H9 (cell line): Measurements from ENCODE around the gene SMC5. TPM values are rescaled to one million over a fixed set of nuclear protein-coding genes. Genes with fewer than 3 reads are reported as not detected.

Source experiments
- DNase-seq: peaks from one replicate; pipeline ENCODE4 v3.0.0-alpha.2; 2017
- H2AFZ ChIP-seq: one replicate; pipeline ENCODE4 v1.6.1; 2013; ENCODE audit warnings: mild to moderate bottlenecking, low read length, control low read depth, moderate library complexity
- H2AK5ac ChIP-seq: 2 replicates; pipeline ENCODE4 v1.6.1; 2013; ENCODE audit warnings: low read length, control low read depth, mixed read lengths; ENCODE audit not compliant: insufficient read length
- H2BK120ac ChIP-seq: one replicate; pipeline ENCODE4 v1.6.1; 2013; ENCODE audit warnings: low read depth, mild to moderate bottlenecking, low read length, control low read depth, inconsistent platforms; ENCODE audit not compliant: poor library complexity, severe bottlenecking
- H2BK12ac ChIP-seq: 2 replicates; pipeline ENCODE4 v1.6.1; 2013; ENCODE audit warnings: low read length, control low read depth, mixed read lengths, low read depth; ENCODE audit not compliant: insufficient read length
- H2BK15ac ChIP-seq: 2 replicates; pipeline ENCODE4 v1.6.1; 2013; ENCODE audit warnings: low read depth, low read length, control low read depth
- H2BK20ac ChIP-seq: one replicate; pipeline ENCODE4 v1.6.1; 2013; ENCODE audit warnings: low read depth, mild to moderate bottlenecking, low read length, control low read depth, inconsistent platforms; ENCODE audit not compliant: poor library complexity, severe bottlenecking
- H2BK5ac ChIP-seq: 2 replicates; pipeline ENCODE4 v1.6.1; 2013; ENCODE audit warnings: low read length, control low read depth, mixed read lengths; ENCODE audit not compliant: insufficient read length
- H3K14ac ChIP-seq: 2 replicates; pipeline ENCODE4 v1.6.1; 2013; ENCODE audit warnings: low read length, control low read depth; ENCODE audit not compliant: insufficient read depth
- H3K18ac ChIP-seq: 2 replicates; pipeline ENCODE4 v1.6.1; 2013; ENCODE audit warnings: low read depth, mild to moderate bottlenecking, mixed read lengths, low read length, control low read depth; ENCODE audit not compliant: insufficient read length
- H3K23ac ChIP-seq: 2 replicates; pipeline ENCODE4 v1.6.1; 2013; ENCODE audit warnings: low read length, control low read depth, mixed read lengths, low read depth; ENCODE audit not compliant: insufficient read length
- H3K23me2 ChIP-seq: 2 replicates; pipeline ENCODE4 v1.6.1; 2013; ENCODE audit warnings: low read depth, mild to moderate bottlenecking, mixed read lengths, low read length, control low read depth; ENCODE audit not compliant: insufficient read length, poor library complexity, severe bottlenecking
- H3K27ac ChIP-seq: 2 replicates; pipeline ENCODE4 v1.5.1; 2013; ENCODE audit warnings: low read length, control low read depth, mixed read lengths, low read depth; ENCODE audit not compliant: insufficient read length
- H3K27me3 ChIP-seq: 2 replicates; pipeline ENCODE4 v1.6.1; 2013; ENCODE audit warnings: low read length, control low read depth, inconsistent platforms; ENCODE audit not compliant: insufficient read depth
- H3K4ac ChIP-seq: 2 replicates; pipeline ENCODE4 v1.6.1; 2013; ENCODE audit warnings: low read depth, mild to moderate bottlenecking, control low read depth, inconsistent platforms, low read length, moderate library complexity
- H3K4me1 ChIP-seq: 2 replicates; pipeline ENCODE4 v1.6.1; 2013; ENCODE audit warnings: low read length, control low read depth, inconsistent platforms; ENCODE audit not compliant: insufficient read depth
- H3K4me2 ChIP-seq: 2 replicates; pipeline ENCODE4 v1.6.1; 2013; ENCODE audit warnings: low read length, control low read depth, mixed read lengths; ENCODE audit not compliant: insufficient read length, insufficient read depth
- H3K56ac ChIP-seq: 2 replicates; pipeline ENCODE4 v1.6.1; 2013; ENCODE audit warnings: low read depth, mild to moderate bottlenecking, mixed read lengths, low read length, control low read depth; ENCODE audit not compliant: insufficient read length
- H3K79me1 ChIP-seq: 2 replicates; pipeline ENCODE4 v1.6.1; 2013; ENCODE audit warnings: low read depth, mild to moderate bottlenecking, moderate library complexity, low read length, control low read depth, inconsistent platforms; ENCODE audit not compliant: insufficient read depth, poor library complexity, severe bottlenecking
- H3K79me2 ChIP-seq: 2 replicates; pipeline ENCODE4 v1.6.1; 2013; ENCODE audit warnings: low read length, control low read depth, inconsistent platforms; ENCODE audit not compliant: insufficient read depth
- H3K9ac ChIP-seq: 2 replicates; pipeline ENCODE4 v1.6.1; 2013; ENCODE audit warnings: low read length, control low read depth, mixed read lengths; ENCODE audit not compliant: insufficient read length; ENCODE audit errors: extremely low read depth
- H3K9me3 ChIP-seq: one replicate; pipeline ENCODE4 v1.6.1; 2013; ENCODE audit warnings: low read depth, low read length, inconsistent platforms; ENCODE audit not compliant: control insufficient read depth
- H3T11ph ChIP-seq: one replicate; pipeline ENCODE4 v1.6.1; 2013; ENCODE audit warnings: mild to moderate bottlenecking, low read length, control low read depth, inconsistent platforms
- H4K20me1 ChIP-seq: one replicate; pipeline ENCODE4 v1.6.1; 2013; ENCODE audit not compliant: control insufficient read depth, insufficient read length, insufficient read depth
- H4K5ac ChIP-seq: 2 replicates; pipeline ENCODE4 v1.6.1; 2013; ENCODE audit warnings: low read depth, mild to moderate bottlenecking, mixed read lengths, low read length, control low read depth; ENCODE audit not compliant: insufficient read length
- H4K8ac ChIP-seq: replicated peaks from 2 replicates; pipeline ENCODE4 v1.6.1; 2013; ENCODE audit warnings: low read length, control low read depth, mixed read lengths, low read depth; ENCODE audit not compliant: insufficient read length
- H4K91ac ChIP-seq: 2 replicates; pipeline ENCODE4 v1.6.1; 2013; ENCODE audit warnings: low read depth, mild to moderate bottlenecking, moderate library complexity, mixed read lengths, low read length, control low read depth; ENCODE audit not compliant: insufficient read length
- H3K27ac Mint-ChIP-seq, 3 experiments: 2 replicates in 2 of 3; 3 replicates in 1 of 3; pipeline ENCODE4 v1.8.0; 2020 to 2021; ENCODE audit warnings: mixed read lengths in 3 of 3, mild to moderate bottlenecking in 1 of 3, moderate library complexity in 1 of 3
- H3K27me3 Mint-ChIP-seq: 2 replicates; pipeline ENCODE4 v1.8.0; 2021; ENCODE audit warnings: low read depth, mild to moderate bottlenecking, moderate library complexity, mixed read lengths
- H3K36me3 Mint-ChIP-seq, 3 experiments: 2 replicates in 2 of 3; 3 replicates in 1 of 3; pipeline ENCODE4 v1.8.0; 2020 to 2021; ENCODE audit warnings: low read depth in 3 of 3, mixed read lengths in 3 of 3; ENCODE audit not compliant: insufficient read depth in 1 of 3
- H3K4me1 Mint-ChIP-seq, 2 experiments: 2 replicates each; pipeline ENCODE4 v1.8.0; 2020; ENCODE audit warnings: mixed read lengths in 2 of 2
- H3K4me3 Mint-ChIP-seq, 2 experiments: 2 replicates in 1 of 2; 3 replicates in 1 of 2; pipeline ENCODE4 v1.8.0; 2020 to 2021; ENCODE audit warnings: mild to moderate bottlenecking in 2 of 2, mixed read lengths in 2 of 2, moderate library complexity in 1 of 2
- H3K9me3 Mint-ChIP-seq, 2 experiments: 2 replicates in 1 of 2; 3 replicates in 1 of 2; pipeline ENCODE4 v1.8.0; 2020; ENCODE audit warnings: mild to moderate bottlenecking in 2 of 2, mixed read lengths in 2 of 2, moderate library complexity in 1 of 2
- WGBS: extraction: QIAGEN DNeasy Blood & Tissue Kit; methylation state at CpG from one replicate; pipeline ENCODE4 v1.1.7; 2013; ENCODE audit warnings: missing lambda C conversion rate, low lambda C conversion rate, mixed read lengths; ENCODE audit not compliant: insufficient read length; ENCODE audit errors: extremely low coverage; 5-methylcytosine and 5-hydroxymethylcytosine counted together
- total RNA-seq: library from RNA; stranded (reverse); gene quantifications from 2 replicates; pipeline ENCODE4 v1.2.1, GENCODE V29; 2021
- TF ChIP-seq, protein P1 (sequence below): fragments of 200-600 bp; sonication (generic); conservative IDR thresholded peaks from 3 replicates; pipeline ENCODE4 v1.8.0; 2021; ENCODE audit warnings: antibody characterized with exemption, mild to moderate bottlenecking

SMC5 gene
- total RNA-seq, 1 experiment from 2014 or later = 29.6 TPM

- H3K27me3 Mint-ChIP-seq = no peaks in the 10 kb centered on the region
- no CpG with 5 or more reads among the region's 1 CpG for WGBS
- no peak overlapping the region for H3K27ac Mint-ChIP-seq
- no peak overlapping the region for H2BK120ac ChIP-seq
- H3K23ac ChIP-seq = no peak overlapping the region
- no peak for DNase-seq
- H3K9ac ChIP-seq = no peak overlapping the region
- no peaks in the 10 kb centered on the region for H3K4me1 Mint-ChIP-seq
- H3K4me1 ChIP-seq = no peaks in the 10 kb centered on the region
- H3K14ac ChIP-seq = no peak overlapping the region
- H4K5ac ChIP-seq = no peak overlapping the region
- no peaks in the 10 kb centered on the region for H3K27me3 ChIP-seq
- H4K8ac ChIP-seq = no peak overlapping the region
- no peak overlapping the region for H2BK15ac ChIP-seq
- H3K4me2 ChIP-seq = no peak overlapping the region
- H3K79me1 ChIP-seq = no peaks in the 10 kb centered on the region
- H3K4ac ChIP-seq = no peak overlapping the region
- H3K9me3 ChIP-seq = no peaks in the 10 kb centered on the region
- H4K91ac ChIP-seq = no peak overlapping the region
- no peaks in the 10 kb centered on the region; a peak in 1 of 5 replicates for H3K9me3 Mint-ChIP-seq
- no peak overlapping the region for H3K27ac ChIP-seq
- H3K23me2 ChIP-seq = no peaks in the 10 kb centered on the region
- H3K36me3 Mint-ChIP-seq = no peaks in the 10 kb centered on the region
- H3K4me3 Mint-ChIP-seq = no peak overlapping the region
- no peaks in the 10 kb centered on the region for H4K20me1 ChIP-seq
- no peak overlapping the region for H2BK20ac ChIP-seq
- H3K56ac ChIP-seq = no peak overlapping the region
- TF ChIP-seq, protein P1, sequence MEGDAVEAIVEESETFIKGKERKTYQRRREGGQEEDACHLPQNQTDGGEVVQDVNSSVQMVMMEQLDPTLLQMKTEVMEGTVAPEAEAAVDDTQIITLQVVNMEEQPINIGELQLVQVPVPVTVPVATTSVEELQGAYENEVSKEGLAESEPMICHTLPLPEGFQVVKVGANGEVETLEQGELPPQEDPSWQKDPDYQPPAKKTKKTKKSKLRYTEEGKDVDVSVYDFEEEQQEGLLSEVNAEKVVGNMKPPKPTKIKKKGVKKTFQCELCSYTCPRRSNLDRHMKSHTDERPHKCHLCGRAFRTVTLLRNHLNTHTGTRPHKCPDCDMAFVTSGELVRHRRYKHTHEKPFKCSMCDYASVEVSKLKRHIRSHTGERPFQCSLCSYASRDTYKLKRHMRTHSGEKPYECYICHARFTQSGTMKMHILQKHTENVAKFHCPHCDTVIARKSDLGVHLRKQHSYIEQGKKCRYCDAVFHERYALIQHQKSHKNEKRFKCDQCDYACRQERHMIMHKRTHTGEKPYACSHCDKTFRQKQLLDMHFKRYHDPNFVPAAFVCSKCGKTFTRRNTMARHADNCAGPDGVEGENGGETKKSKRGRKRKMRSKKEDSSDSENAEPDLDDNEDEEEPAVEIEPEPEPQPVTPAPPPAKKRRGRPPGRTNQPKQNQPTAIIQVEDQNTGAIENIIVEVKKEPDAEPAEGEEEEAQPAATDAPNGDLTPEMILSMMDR = no peak
- H3T11ph ChIP-seq = no peak overlapping the region
- no peak overlapping the region for H2AFZ ChIP-seq
- H2BK12ac ChIP-seq = no peak overlapping the region
- no peaks in the 10 kb centered on the region for H3K79me2 ChIP-seq
- no peak overlapping the region for H2BK5ac ChIP-seq
- no peak overlapping the region for H3K18ac ChIP-seq
- no peak overlapping the region for H2AK5ac ChIP-seq
Measured at GRCh38 chr9:70250221-70250620, 8.6 kb upstream of the SMC5 start.
